H9 (cell line): ENCODE results near the gene PRMT7. TPM values are rescaled to one million over a fixed set of nuclear protein-coding genes. Genes with fewer than 3 reads are reported as not detected.

Experiments used
- DNase-seq: peaks from one replicate; pipeline ENCODE4 v3.0.0-alpha.2; 2017
- H2AFZ ChIP-seq: one replicate; pipeline ENCODE4 v1.6.1; 2013; ENCODE audit warnings: mild to moderate bottlenecking, low read length, control low read depth, moderate library complexity
- H2AK5ac ChIP-seq: 2 replicates; pipeline ENCODE4 v1.6.1; 2013; ENCODE audit warnings: low read length, control low read depth, mixed read lengths; ENCODE audit not compliant: insufficient read length
- H2BK120ac ChIP-seq: one replicate; pipeline ENCODE4 v1.6.1; 2013; ENCODE audit warnings: low read depth, mild to moderate bottlenecking, low read length, control low read depth, inconsistent platforms; ENCODE audit not compliant: poor library complexity, severe bottlenecking
- H2BK12ac ChIP-seq: 2 replicates; pipeline ENCODE4 v1.6.1; 2013; ENCODE audit warnings: low read length, control low read depth, mixed read lengths, low read depth; ENCODE audit not compliant: insufficient read length
- H2BK15ac ChIP-seq: 2 replicates; pipeline ENCODE4 v1.6.1; 2013; ENCODE audit warnings: low read depth, low read length, control low read depth
- H2BK20ac ChIP-seq: one replicate; pipeline ENCODE4 v1.6.1; 2013; ENCODE audit warnings: low read depth, mild to moderate bottlenecking, low read length, control low read depth, inconsistent platforms; ENCODE audit not compliant: poor library complexity, severe bottlenecking
- H2BK5ac ChIP-seq: 2 replicates; pipeline ENCODE4 v1.6.1; 2013; ENCODE audit warnings: low read length, control low read depth, mixed read lengths; ENCODE audit not compliant: insufficient read length
- H3K14ac ChIP-seq: 2 replicates; pipeline ENCODE4 v1.6.1; 2013; ENCODE audit warnings: low read length, control low read depth; ENCODE audit not compliant: insufficient read depth
- H3K18ac ChIP-seq: 2 replicates; pipeline ENCODE4 v1.6.1; 2013; ENCODE audit warnings: low read depth, mild to moderate bottlenecking, mixed read lengths, low read length, control low read depth; ENCODE audit not compliant: insufficient read length
- H3K23ac ChIP-seq: 2 replicates; pipeline ENCODE4 v1.6.1; 2013; ENCODE audit warnings: low read length, control low read depth, mixed read lengths, low read depth; ENCODE audit not compliant: insufficient read length
- H3K23me2 ChIP-seq: 2 replicates; pipeline ENCODE4 v1.6.1; 2013; ENCODE audit warnings: low read depth, mild to moderate bottlenecking, mixed read lengths, low read length, control low read depth; ENCODE audit not compliant: insufficient read length, poor library complexity, severe bottlenecking
- H3K27ac ChIP-seq: 2 replicates; pipeline ENCODE4 v1.5.1; 2013; ENCODE audit warnings: low read length, control low read depth, mixed read lengths, low read depth; ENCODE audit not compliant: insufficient read length
- H3K27me3 ChIP-seq: 2 replicates; pipeline ENCODE4 v1.6.1; 2013; ENCODE audit warnings: low read length, control low read depth, inconsistent platforms; ENCODE audit not compliant: insufficient read depth
- H3K4ac ChIP-seq: 2 replicates; pipeline ENCODE4 v1.6.1; 2013; ENCODE audit warnings: low read depth, mild to moderate bottlenecking, control low read depth, inconsistent platforms, low read length, moderate library complexity
- H3K4me1 ChIP-seq: 2 replicates; pipeline ENCODE4 v1.6.1; 2013; ENCODE audit warnings: low read length, control low read depth, inconsistent platforms; ENCODE audit not compliant: insufficient read depth
- H3K4me2 ChIP-seq: 2 replicates; pipeline ENCODE4 v1.6.1; 2013; ENCODE audit warnings: low read length, control low read depth, mixed read lengths; ENCODE audit not compliant: insufficient read length, insufficient read depth
- H3K56ac ChIP-seq: 2 replicates; pipeline ENCODE4 v1.6.1; 2013; ENCODE audit warnings: low read depth, mild to moderate bottlenecking, mixed read lengths, low read length, control low read depth; ENCODE audit not compliant: insufficient read length
- H3K79me1 ChIP-seq: 2 replicates; pipeline ENCODE4 v1.6.1; 2013; ENCODE audit warnings: low read depth, mild to moderate bottlenecking, moderate library complexity, low read length, control low read depth, inconsistent platforms; ENCODE audit not compliant: insufficient read depth, poor library complexity, severe bottlenecking
- H3K79me2 ChIP-seq: 2 replicates; pipeline ENCODE4 v1.6.1; 2013; ENCODE audit warnings: low read length, control low read depth, inconsistent platforms; ENCODE audit not compliant: insufficient read depth
- H3K9ac ChIP-seq: 2 replicates; pipeline ENCODE4 v1.6.1; 2013; ENCODE audit warnings: low read length, control low read depth, mixed read lengths; ENCODE audit not compliant: insufficient read length; ENCODE audit errors: extremely low read depth
- H3K9me3 ChIP-seq: one replicate; pipeline ENCODE4 v1.6.1; 2013; ENCODE audit warnings: low read depth, low read length, inconsistent platforms; ENCODE audit not compliant: control insufficient read depth
- H3T11ph ChIP-seq: one replicate; pipeline ENCODE4 v1.6.1; 2013; ENCODE audit warnings: mild to moderate bottlenecking, low read length, control low read depth, inconsistent platforms
- H4K20me1 ChIP-seq: one replicate; pipeline ENCODE4 v1.6.1; 2013; ENCODE audit not compliant: control insufficient read depth, insufficient read length, insufficient read depth
- H4K5ac ChIP-seq: 2 replicates; pipeline ENCODE4 v1.6.1; 2013; ENCODE audit warnings: low read depth, mild to moderate bottlenecking, mixed read lengths, low read length, control low read depth; ENCODE audit not compliant: insufficient read length
- H4K8ac ChIP-seq: replicated peaks from 2 replicates; pipeline ENCODE4 v1.6.1; 2013; ENCODE audit warnings: low read length, control low read depth, mixed read lengths, low read depth; ENCODE audit not compliant: insufficient read length
- H4K91ac ChIP-seq: 2 replicates; pipeline ENCODE4 v1.6.1; 2013; ENCODE audit warnings: low read depth, mild to moderate bottlenecking, moderate library complexity, mixed read lengths, low read length, control low read depth; ENCODE audit not compliant: insufficient read length
- H3K27ac Mint-ChIP-seq, 3 experiments: 2 replicates in 2 of 3; 3 replicates in 1 of 3; pipeline ENCODE4 v1.8.0; 2020 to 2021; ENCODE audit warnings: mixed read lengths in 3 of 3, mild to moderate bottlenecking in 1 of 3, moderate library complexity in 1 of 3
- H3K27me3 Mint-ChIP-seq: 2 replicates; pipeline ENCODE4 v1.8.0; 2021; ENCODE audit warnings: low read depth, mild to moderate bottlenecking, moderate library complexity, mixed read lengths
- H3K36me3 Mint-ChIP-seq, 3 experiments: 2 replicates in 2 of 3; 3 replicates in 1 of 3; pipeline ENCODE4 v1.8.0; 2020 to 2021; ENCODE audit warnings: low read depth in 3 of 3, mixed read lengths in 3 of 3; ENCODE audit not compliant: insufficient read depth in 1 of 3
- H3K4me1 Mint-ChIP-seq, 2 experiments: 2 replicates each; pipeline ENCODE4 v1.8.0; 2020; ENCODE audit warnings: mixed read lengths in 2 of 2
- H3K4me3 Mint-ChIP-seq, 2 experiments: 2 replicates in 1 of 2; 3 replicates in 1 of 2; pipeline ENCODE4 v1.8.0; 2020 to 2021; ENCODE audit warnings: mild to moderate bottlenecking in 2 of 2, mixed read lengths in 2 of 2, moderate library complexity in 1 of 2
- H3K9me3 Mint-ChIP-seq, 2 experiments: 2 replicates in 1 of 2; 3 replicates in 1 of 2; pipeline ENCODE4 v1.8.0; 2020; ENCODE audit warnings: mild to moderate bottlenecking in 2 of 2, mixed read lengths in 2 of 2, moderate library complexity in 1 of 2
- CTCF ChIP-seq: fragments of 200-600 bp; sonication (generic); conservative IDR thresholded peaks from 3 replicates; pipeline ENCODE4 v1.8.0; 2021; ENCODE audit warnings: antibody characterized with exemption, mild to moderate bottlenecking
- WGBS: extraction: QIAGEN DNeasy Blood & Tissue Kit; methylation state at CpG from one replicate; pipeline ENCODE4 v1.1.7; 2013; ENCODE audit warnings: missing lambda C conversion rate, low lambda C conversion rate, mixed read lengths; ENCODE audit not compliant: insufficient read length; ENCODE audit errors: extremely low coverage; 5-methylcytosine and 5-hydroxymethylcytosine counted together
- total RNA-seq: library from RNA; stranded (reverse); gene quantifications from 2 replicates; pipeline ENCODE4 v1.2.1, GENCODE V29; 2021

PRMT7 gene
- total RNA-seq, 1 experiment from 2014 or later, result 56.6 TPM

- no peaks in the 10 kb centered on the region for H3K9me3 ChIP-seq
- H4K20me1 ChIP-seq, result no peaks in the 10 kb centered on the region
- no peak overlapping the region for H4K91ac ChIP-seq
- H3K23ac ChIP-seq, result no peak overlapping the region
- no peak overlapping the region for H2BK15ac ChIP-seq
- H3K14ac ChIP-seq, result no peak overlapping the region
- Mint-ChIP-seq H3K9me3 (no peaks in the 10 kb centered on the region), H3K27me3 (no peaks in the 10 kb centered on the region; the same call in 1 of the 2 replicates), H3K27ac (no peak overlapping the region), H3K4me3 (no peak overlapping the region), H3K36me3 (peaks cover 7 to 42% (median 36%) of the 10 kb centered on the region in 3 experiments; a peak in 6 of 7 replicates), H3K4me1 (peaks cover 2 to 8% of the 10 kb centered on the region in 2 experiments; a peak in 1 of 4 replicates)
- no peak overlapping the region for H3K56ac ChIP-seq
- no peak overlapping the region for H2BK12ac ChIP-seq
- H3K4ac ChIP-seq, result no peak overlapping the region
- H3K79me1 ChIP-seq, result no peaks in the 10 kb centered on the region
- no peaks in the 10 kb centered on the region for H3K23me2 ChIP-seq
- no peak for TF ChIP-seq CTCF
- H2BK5ac ChIP-seq, result no peak overlapping the region
- no peaks in the 10 kb centered on the region for H3K79me2 ChIP-seq
- no peak overlapping the region for H3K18ac ChIP-seq
- H4K5ac ChIP-seq, result no peak overlapping the region
- H3K9ac ChIP-seq, result no peak overlapping the region
- no peak overlapping the region for H2BK120ac ChIP-seq
- no peaks in the 10 kb centered on the region for H3K27me3 ChIP-seq
- no peak overlapping the region for H2BK20ac ChIP-seq
- no peak for DNase-seq
- no peak overlapping the region for H3K4me2 ChIP-seq
- no peak overlapping the region for H3T11ph ChIP-seq
- no peak overlapping the region for H2AFZ ChIP-seq
- WGBS, result no CpG with 5 or more reads among the region's 11 CpGs
- H2AK5ac ChIP-seq, result no peak overlapping the region
- no peaks in the 10 kb centered on the region for H3K4me1 ChIP-seq
- H4K8ac ChIP-seq, result no peak overlapping the region
- no peak overlapping the region for H3K27ac ChIP-seq
Observed at GRCh38 chr16:68357923-68358322, 47.1 kb downstream of the PRMT7 start.
